Activated naive CD8-positive, alpha-beta T cell treated with anti-CD3 and anti-CD28 coated beads, Interleukin-2, amount 10 ng/mL, durations not matched to agents 7 days and 5 days (primary cell): ENCODE results near the gene AGBL4. TPM values are rescaled to one million over a fixed set of nuclear protein-coding genes. Genes with fewer than 3 reads are reported as not detected.

Experiments used
- ATAC-seq: fragments of 150-1000 bp; cut with Tn5 transposase; one replicate; pipeline ENCODE4 v1.10.0; 2021; ENCODE audit warnings: low read depth, moderate library complexity
- POLR2A ChIA-PET: fragments of 350-600 bp; sonication (Branson Sonifier 250); formaldehyde crosslinking; loops from one replicate; lab custom pipeline; 2021; ENCODE audit warnings: antibody characterized with exemption; lab: Charles Lee
- DNase-seq: peaks from one replicate; pipeline ENCODE4 v3.0.0; 2021
- H3K27ac Mint-ChIP-seq: one replicate; pipeline ENCODE4 v1.8.0; 2022; ENCODE audit warnings: mild to moderate bottlenecking, mixed read lengths
- H3K27me3 Mint-ChIP-seq: one replicate; pipeline ENCODE4 v1.8.0; 2022; ENCODE audit warnings: mild to moderate bottlenecking, moderate library complexity, mixed read lengths
- H3K36me3 Mint-ChIP-seq: one replicate; pipeline ENCODE4 v1.8.0; 2021; ENCODE audit warnings: mild to moderate bottlenecking, mixed read lengths
- H3K4me1 Mint-ChIP-seq: one replicate; pipeline ENCODE4 v1.8.0; 2021; ENCODE audit warnings: mixed read lengths
- H3K4me3 Mint-ChIP-seq: one replicate; pipeline ENCODE4 v1.8.0; 2022; ENCODE audit warnings: mild to moderate bottlenecking, moderate library complexity, mixed read lengths
- H3K9me3 Mint-ChIP-seq: one replicate; pipeline ENCODE4 v1.8.0; 2021; ENCODE audit warnings: mixed read lengths
- total RNA-seq, 2 experiments: library from RNA; stranded (reverse); gene quantifications; one replicate each; pipeline ENCODE4 v1.2.3, GENCODE V29; 2021

Gene AGBL4
- total RNA-seq, 2 experiments from 2014 or later, result not detected

DNA sequence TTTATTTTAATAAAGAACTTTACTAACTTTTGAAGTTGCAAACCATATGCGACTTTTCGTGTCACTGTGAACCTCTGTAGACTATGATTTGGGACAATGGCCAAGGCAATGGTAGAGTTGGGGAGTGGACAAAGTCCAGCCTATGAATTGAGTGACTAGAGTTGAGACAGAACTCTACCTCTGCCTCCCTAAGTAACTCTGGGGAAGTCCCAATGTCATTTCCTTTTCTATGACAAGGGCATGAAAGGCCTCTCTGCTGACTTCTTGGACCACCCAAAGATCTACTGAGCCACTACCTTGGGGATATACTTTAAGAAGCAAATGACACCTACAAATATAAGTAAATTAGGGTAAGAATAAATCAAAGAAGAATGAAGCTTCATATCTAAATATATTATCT lies 1266.4 kb downstream of the AGBL4 start:
- H3K27me3 Mint-ChIP-seq, result no peaks in the 10 kb centered on the region
- H3K4me1 Mint-ChIP-seq, result peaks cover 5% of the 10 kb centered on the region
- POLR2A ChIA-PET, result no interaction called here
- peaks cover 42% of the 10 kb centered on the region for H3K36me3 Mint-ChIP-seq
- DNase-seq (no peak), ATAC-seq (no peak)
- no peak overlapping the region for H3K27ac Mint-ChIP-seq
- H3K4me3 Mint-ChIP-seq, result no peak overlapping the region
- H3K9me3 Mint-ChIP-seq, result no peaks in the 10 kb centered on the region

DNA sequence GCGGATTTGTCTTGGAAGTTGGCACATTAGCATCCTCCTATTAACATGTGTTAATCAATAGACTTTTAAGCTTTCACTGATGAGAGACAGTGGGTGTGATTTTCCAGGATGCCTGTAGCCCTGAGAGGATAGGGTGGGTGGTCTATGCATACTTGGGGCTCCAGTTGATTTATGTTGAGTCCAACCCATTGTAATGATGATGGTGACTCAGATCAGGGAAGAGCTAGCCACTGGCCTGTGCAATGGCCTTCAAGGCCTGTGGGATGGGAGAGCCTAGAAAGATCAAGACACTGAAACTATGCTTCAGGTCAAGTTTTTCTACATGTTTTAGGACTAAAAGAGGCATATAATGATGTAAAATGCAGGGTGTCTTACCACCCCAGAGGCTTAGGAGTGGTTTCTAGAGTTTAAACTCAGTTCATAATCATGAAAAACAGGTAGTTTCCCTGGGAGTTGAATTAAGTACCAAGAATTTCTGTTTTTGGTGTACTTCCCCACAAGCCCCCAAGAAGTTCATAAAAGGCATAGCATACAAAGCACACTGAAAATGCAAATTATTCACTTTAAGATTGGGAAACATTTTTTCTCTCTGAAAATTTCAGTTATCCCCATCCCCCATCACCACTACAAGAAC lies 1267.0 kb downstream of the AGBL4 start:
- no peak overlapping the region for H3K27ac Mint-ChIP-seq
- no peaks in the 10 kb centered on the region for H3K27me3 Mint-ChIP-seq
- no peak overlapping the region for H3K4me3 Mint-ChIP-seq
- peaks cover 45% of the 10 kb centered on the region for H3K36me3 Mint-ChIP-seq
- H3K9me3 Mint-ChIP-seq, result no peaks in the 10 kb centered on the region
- POLR2A ChIA-PET, result no interaction called here
- no peak for ATAC-seq
- H3K4me1 Mint-ChIP-seq, result peaks cover 6% of the 10 kb centered on the region
- DNase-seq, result no peak

DNA sequence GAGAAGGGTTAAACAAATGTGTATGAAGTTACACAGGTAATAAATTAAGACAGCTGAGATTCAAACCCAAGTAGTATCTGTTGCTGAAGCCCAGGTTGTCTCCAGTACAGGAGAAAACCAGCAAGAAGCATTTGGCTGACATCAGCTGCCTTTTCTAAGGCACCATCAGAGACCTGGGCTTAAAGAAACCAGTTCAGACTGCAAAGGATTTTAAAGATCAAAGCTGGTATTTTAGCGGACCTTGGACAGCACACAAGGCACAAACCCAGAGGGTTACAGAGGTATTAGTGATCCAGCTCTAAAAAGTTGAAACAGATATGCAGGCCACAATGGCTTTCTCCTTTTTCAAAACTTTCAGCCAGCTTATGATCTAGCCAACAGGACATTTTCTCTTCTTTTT lies 1270.5 kb downstream of the AGBL4 start:
- Mint-ChIP-seq H3K27ac (no peak overlapping the region), H3K4me3 (no peak overlapping the region), H3K36me3 (peaks cover 34% of the 10 kb centered on the region), H3K4me1 (peaks cover 5% of the 10 kb centered on the region), H3K27me3 (no peaks in the 10 kb centered on the region), H3K9me3 (no peaks in the 10 kb centered on the region)
- POLR2A ChIA-PET, result no interaction called here
- ATAC-seq (no peak), DNase-seq (no peak)

DNA sequence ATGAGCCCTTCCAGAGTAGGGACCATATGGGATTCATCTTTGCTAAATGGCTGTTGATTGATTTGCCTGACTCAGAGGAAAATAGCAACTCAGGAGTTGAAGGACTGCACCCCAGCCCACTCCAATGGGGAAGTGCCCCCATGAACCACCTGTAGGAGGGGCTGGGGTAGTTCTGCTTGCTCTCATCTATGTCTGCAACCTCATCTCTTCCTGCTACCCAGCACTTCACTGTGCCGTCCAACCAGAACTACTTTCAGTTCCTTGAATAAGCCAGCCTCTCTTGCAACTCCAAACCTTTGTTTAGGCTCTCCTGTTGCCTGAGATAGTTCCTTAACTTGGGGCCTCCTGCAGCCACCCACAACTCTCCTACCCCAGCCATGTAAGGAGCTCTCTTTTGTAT lies 1273.6 kb downstream of the AGBL4 start:
- Mint-ChIP-seq H3K4me3 (no peak overlapping the region), H3K27ac (no peak overlapping the region), H3K27me3 (no peaks in the 10 kb centered on the region), H3K9me3 (no peaks in the 10 kb centered on the region), H3K36me3 (peaks cover 26% of the 10 kb centered on the region), H3K4me1 (peaks cover 2% of the 10 kb centered on the region)
- DNase-seq, result no peak
- ATAC-seq, result no peak
- POLR2A ChIA-PET, result no interaction called here

DNA sequence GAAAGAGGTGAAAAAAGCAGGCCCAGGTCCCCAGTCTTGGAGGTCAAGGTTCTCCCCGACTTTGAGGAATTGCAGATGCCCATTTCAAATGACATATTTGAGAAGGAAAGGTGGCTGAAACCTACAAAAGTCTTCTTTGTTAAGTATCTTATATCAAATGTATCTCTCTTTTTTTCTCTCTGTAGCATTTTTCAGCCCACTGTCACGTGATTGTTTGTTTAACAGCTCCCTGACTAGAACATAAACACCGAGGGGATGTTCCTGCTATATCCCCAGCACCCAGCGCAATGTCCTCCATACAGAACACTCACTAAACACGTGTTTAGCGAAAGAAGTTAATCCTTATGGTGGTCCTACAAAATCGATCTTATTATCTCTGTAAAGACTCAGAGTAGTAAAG lies 1274.7 kb downstream of the AGBL4 start:
- DNase-seq (no peak), ATAC-seq (no peak)
- Mint-ChIP-seq H3K9me3 (no peaks in the 10 kb centered on the region), H3K4me1 (peaks cover 2% of the 10 kb centered on the region), H3K36me3 (peaks cover 22% of the 10 kb centered on the region), H3K4me3 (no peak overlapping the region), H3K27me3 (no peaks in the 10 kb centered on the region), H3K27ac (no peak overlapping the region)
- POLR2A ChIA-PET, result no interaction called here

DNA sequence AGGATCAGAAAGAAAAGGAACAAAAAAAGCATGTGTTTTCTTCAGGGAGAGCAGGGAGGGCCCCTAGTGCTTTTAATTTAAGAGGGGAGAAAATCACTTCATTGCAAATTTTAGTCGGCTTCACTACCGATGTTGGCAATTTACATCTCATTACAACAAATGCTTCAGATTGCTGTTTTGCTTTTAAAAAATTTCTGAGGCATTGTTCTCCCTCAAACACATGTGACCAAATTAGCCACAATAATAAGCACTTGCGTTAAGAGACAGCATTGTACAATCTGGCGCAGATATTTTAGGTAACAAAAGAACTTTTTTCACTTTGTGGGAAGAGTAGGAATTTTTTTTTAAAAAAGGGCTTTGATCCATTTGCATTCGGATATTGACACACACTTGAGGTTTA lies 1276.8 kb downstream of the AGBL4 start:
- Mint-ChIP-seq H3K4me1 (no peaks in the 10 kb centered on the region), H3K36me3 (peaks cover 24% of the 10 kb centered on the region), H3K9me3 (no peaks in the 10 kb centered on the region), H3K27ac (no peak overlapping the region), H3K4me3 (no peak overlapping the region), H3K27me3 (no peaks in the 10 kb centered on the region)
- POLR2A ChIA-PET, result no interaction called here
- no peak for ATAC-seq
- DNase-seq, result no peak

DNA sequence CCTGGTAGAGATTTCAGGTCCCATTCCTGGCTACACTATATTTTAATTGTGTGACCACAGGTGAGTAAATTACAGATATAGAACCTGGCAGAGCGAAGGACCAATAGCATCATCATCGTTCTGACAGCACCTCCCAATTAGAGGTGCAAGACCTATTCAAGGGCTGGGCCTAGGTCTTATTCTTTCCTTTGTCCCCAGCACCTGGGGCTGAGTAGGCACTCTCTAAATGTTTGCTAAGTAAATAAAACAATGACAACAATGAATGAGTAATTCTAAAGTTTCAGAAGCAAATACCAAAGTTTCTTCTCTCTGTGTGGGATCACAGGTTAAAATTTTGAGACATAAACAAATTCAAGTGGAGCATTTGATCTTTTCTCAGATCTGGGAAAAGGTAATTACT lies 1279.7 kb downstream of the AGBL4 start:
- ATAC-seq, result no peak
- Mint-ChIP-seq H3K4me1 (no peaks in the 10 kb centered on the region), H3K27ac (no peak overlapping the region), H3K36me3 (peaks cover 26% of the 10 kb centered on the region), H3K4me3 (no peak overlapping the region), H3K27me3 (no peaks in the 10 kb centered on the region), H3K9me3 (no peaks in the 10 kb centered on the region)
- POLR2A ChIA-PET, result no interaction called here
- DNase-seq, result no peak

DNA sequence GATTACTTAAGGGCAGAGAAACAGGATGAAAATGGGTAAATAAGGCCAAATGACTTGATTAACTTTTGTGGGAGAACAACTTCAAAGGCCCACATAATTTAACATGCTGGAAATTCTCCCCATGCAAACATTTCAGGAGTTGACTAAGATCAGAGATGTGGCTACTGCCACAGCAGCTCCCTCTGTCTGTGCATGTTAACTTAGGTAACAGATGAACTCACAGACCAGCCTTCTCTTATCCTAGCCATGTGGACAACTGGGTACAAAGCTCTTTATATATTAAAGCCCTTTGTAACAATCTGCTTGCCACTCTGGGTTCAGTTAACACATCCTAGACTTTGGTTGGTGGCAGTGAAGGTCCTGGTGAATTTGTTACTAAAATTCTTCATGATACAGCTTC lies 1280.3 kb downstream of the AGBL4 start:
- POLR2A ChIA-PET, result no interaction called here
- Mint-ChIP-seq H3K27ac (no peak overlapping the region), H3K4me1 (peaks cover 2% of the 10 kb centered on the region), H3K9me3 (no peaks in the 10 kb centered on the region), H3K4me3 (no peak overlapping the region), H3K36me3 (peaks cover 23% of the 10 kb centered on the region), H3K27me3 (no peaks in the 10 kb centered on the region)
- ATAC-seq, result no peak
- DNase-seq, result no peak

DNA sequence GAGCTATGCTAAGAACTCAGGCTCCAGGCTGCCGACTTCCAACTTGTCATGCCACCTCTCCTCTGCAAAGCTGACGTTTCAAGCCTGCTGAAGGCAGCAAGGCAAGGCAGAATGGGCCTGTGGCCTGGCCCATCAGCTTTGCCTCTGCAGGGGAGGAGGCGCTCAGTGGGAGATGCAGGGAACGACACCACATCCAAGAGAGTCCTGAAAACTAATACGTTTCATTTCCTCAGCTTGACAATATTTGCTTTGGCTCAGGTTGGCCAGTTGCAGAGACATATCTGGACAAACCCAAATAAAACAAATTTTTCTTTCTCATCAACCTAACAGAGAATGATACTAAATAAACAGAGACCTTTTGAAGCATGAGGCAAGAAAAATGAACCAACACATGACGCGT lies 1282.4 kb downstream of the AGBL4 start:
- ATAC-seq (no peak), DNase-seq (no peak)
- no peak overlapping the region for H3K27ac Mint-ChIP-seq
- no peaks in the 10 kb centered on the region for H3K9me3 Mint-ChIP-seq
- H3K36me3 Mint-ChIP-seq, result peaks cover 16% of the 10 kb centered on the region
- peaks cover 2% of the 10 kb centered on the region for H3K4me1 Mint-ChIP-seq
- no peak overlapping the region for H3K4me3 Mint-ChIP-seq
- H3K27me3 Mint-ChIP-seq, result no peaks in the 10 kb centered on the region
- POLR2A ChIA-PET, result no interaction called here

DNA sequence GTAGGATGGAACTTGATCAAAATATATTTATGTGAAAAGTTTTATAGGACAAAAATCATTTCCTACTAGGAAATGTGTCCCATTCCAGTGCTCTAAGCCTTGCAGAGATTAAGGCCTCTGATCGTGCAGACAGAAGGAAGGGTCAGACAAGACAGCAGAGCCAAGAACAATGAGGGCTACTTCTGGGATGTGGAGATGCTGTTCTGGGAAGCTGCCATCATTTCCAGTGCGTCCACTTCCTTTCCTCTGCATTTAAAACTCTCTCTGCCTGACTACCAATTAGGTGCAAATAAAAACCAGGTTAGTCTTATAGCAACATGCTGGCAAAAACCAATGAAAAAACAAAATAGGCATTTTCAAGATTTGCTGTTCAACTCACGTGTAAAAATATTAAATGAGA lies 1283.1 kb downstream of the AGBL4 start:
- Mint-ChIP-seq H3K36me3 (peaks cover 15% of the 10 kb centered on the region), H3K27ac (no peak overlapping the region), H3K4me3 (no peak overlapping the region), H3K4me1 (peaks cover 2% of the 10 kb centered on the region), H3K9me3 (no peaks in the 10 kb centered on the region), H3K27me3 (no peaks in the 10 kb centered on the region)
- POLR2A ChIA-PET, result no interaction called here
- no peak for ATAC-seq
- no peak for DNase-seq

DNA sequence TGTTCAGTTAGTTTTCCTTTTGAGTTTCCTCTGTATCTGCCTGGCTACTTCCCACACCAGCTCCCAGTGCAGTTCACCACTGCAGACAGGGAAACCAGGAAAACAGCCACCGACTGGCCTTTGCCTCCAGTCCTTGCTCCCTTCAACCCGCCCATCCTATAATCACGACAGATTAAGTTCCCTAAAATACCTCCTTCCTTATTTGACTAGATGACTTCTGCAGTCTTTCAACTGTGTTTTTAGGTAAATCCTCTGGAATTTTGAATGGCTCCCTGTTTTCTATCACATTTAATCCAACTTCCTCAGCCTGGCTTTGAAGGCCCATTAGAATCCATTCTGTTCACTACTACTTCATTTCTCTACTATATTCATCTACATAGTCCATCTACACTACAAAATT lies 1284.7 kb downstream of the AGBL4 start:
- Mint-ChIP-seq H3K4me3 (no peak overlapping the region), H3K4me1 (peaks cover 2% of the 10 kb centered on the region), H3K36me3 (peaks cover 18% of the 10 kb centered on the region), H3K9me3 (no peaks in the 10 kb centered on the region), H3K27me3 (no peaks in the 10 kb centered on the region), H3K27ac (no peak overlapping the region)
- ATAC-seq (no peak), DNase-seq (no peak)
- POLR2A ChIA-PET, result no interaction called here

DNA sequence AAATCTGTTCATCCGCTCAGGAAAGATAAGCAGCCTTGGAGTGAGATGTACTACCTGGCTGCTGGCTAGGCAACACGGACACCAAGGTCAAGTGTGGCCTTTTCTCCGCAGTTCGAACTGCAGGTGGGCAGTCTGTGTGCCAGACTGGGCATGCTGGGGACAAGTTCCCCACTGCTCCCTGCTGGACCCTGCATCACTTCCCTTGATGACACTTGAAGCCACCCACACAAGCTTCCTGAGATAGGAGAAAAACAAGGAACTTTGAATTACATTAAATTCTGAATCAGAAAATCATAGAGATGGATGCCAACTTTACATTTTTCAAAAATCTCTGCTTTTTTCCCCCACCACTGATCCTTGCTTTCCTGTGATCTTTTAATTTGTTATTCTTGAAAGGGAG lies 1285.4 kb downstream of the AGBL4 start:
- ATAC-seq (no peak), DNase-seq (no peak)
- Mint-ChIP-seq H3K4me1 (peaks cover 2% of the 10 kb centered on the region), H3K36me3 (peaks cover 18% of the 10 kb centered on the region), H3K9me3 (no peaks in the 10 kb centered on the region), H3K4me3 (no peak overlapping the region), H3K27ac (no peak overlapping the region), H3K27me3 (no peaks in the 10 kb centered on the region)
- POLR2A ChIA-PET, result no interaction called here

DNA sequence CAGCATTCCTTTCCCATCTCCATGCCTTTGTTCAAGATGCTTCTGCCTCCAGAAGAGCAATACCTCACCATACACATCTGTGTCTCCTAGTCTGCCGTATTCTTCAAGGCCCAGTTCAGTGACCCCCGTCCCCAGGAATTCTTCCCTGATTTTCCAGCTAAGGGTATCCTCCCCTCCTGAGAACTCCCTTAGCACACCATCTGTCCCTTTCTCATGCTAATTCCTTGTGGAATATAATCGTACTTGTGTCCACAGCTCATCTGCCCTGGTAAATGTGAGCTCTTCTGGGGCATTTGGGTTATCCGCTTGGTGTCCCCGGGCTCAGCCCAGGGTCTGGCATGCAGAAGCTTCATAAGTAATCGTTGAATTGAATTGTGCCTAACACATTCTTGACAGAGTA lies 1288.0 kb downstream of the AGBL4 start:
- Mint-ChIP-seq H3K27me3 (no peaks in the 10 kb centered on the region), H3K4me3 (no peak overlapping the region), H3K36me3 (peaks cover 11% of the 10 kb centered on the region), H3K4me1 (peaks cover 2% of the 10 kb centered on the region), H3K27ac (no peak overlapping the region), H3K9me3 (no peaks in the 10 kb centered on the region)
- DNase-seq, result no peak
- ATAC-seq, result no peak
- POLR2A ChIA-PET, result no interaction called here

DNA sequence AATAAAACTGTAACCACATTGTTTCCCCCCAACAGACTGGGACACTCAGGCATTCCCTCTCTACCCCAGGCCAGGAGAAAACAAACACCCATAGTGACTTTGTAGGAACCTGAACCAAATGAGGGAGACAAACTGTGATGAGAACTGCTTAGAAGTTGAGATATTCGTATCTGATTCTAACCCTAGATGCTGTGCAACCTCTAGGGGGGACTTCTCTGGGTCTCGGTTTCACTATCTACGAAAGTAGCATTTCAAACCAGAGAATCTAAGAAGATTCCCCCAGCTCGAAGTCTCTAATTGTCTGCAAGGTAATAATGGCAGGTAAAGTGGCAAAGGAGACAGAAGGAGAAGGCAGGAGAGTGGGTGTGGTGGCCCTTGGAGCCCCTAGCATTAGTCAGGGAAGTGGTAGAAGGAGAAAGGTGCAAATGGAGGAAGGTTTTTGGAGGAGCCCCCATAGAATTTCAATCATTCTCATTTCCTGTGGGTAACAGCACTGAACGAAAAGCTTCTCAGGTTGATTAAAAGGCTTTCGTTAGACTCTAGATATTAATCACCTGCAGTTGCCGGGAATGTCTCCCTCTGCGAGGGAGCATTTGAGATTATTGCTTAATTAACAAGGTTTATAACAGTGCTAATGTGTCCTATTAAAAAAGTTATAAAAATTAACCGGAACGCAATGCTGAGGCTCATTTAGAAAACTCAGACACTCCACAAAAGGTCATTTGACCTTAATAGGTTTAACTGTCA lies 1293.4 kb downstream of the AGBL4 start:
- Mint-ChIP-seq H3K36me3 (peaks cover 22% of the 10 kb centered on the region), H3K4me3 (no peak overlapping the region), H3K4me1 (peaks cover 7% of the 10 kb centered on the region), H3K27ac (no peak overlapping the region), H3K9me3 (no peaks in the 10 kb centered on the region), H3K27me3 (no peaks in the 10 kb centered on the region)
- ATAC-seq, result no peak
- DNase-seq, result no peak
- POLR2A ChIA-PET, result no interaction called here
